ENCODE data around the gene SLC8B1. TPM values are rescaled to one million over a fixed set of nuclear protein-coding genes. Genes with fewer than 3 reads are reported as not detected.

Gene SLC8B1
- total and polyA plus RNA-seq, 9 of the 15 experiments (the other 6 are each of a cell fraction or from before 2014, with no cell fraction given), result 0.86 to 34.1 (median 18.5) TPM

- Histone ChIP-seq H3K27me3 (ENCODE audit: control insufficient read depth in 2 of 2, insufficient read depth in 2 of 2, low read length in 2 of 2) (no peaks in the 10 kb centered on the region), H3K27ac (ENCODE audit: extremely low read depth, low read depth, low read length) (no peak overlapping the region), H3K4me3 (no peak overlapping the region), H3K36me3 (ENCODE audit: control insufficient read depth, insufficient read depth, low read length) (peaks cover 17% of the 10 kb centered on the region; the same call in 2 of the 3 replicates), H3K79me2 (ENCODE audit: control insufficient read depth, insufficient read depth, low read length) (no peaks in the 10 kb centered on the region), H3K9me3 (replicated peaks; ENCODE audit: control insufficient read depth, insufficient read depth, low read depth, low read length) (peaks cover 2% of the 10 kb centered on the region; the same call in 1 of the 2 replicates), H3K4me1 (replicated peaks in 1 of 2; ENCODE audit: control insufficient read depth in 2 of 2, insufficient read depth in 2 of 2, low read length in 2 of 2) (peaks cover 0 to 2% of the 10 kb centered on the region in 2 experiments; a peak in 1 of 5 replicates), H4K20me1 (replicated peaks; ENCODE audit: control insufficient read depth, insufficient read depth, low read length) (no peaks in the 10 kb centered on the region), H3K4me2 (ENCODE audit: insufficient read depth, low read length) (no peak overlapping the region), H3K9ac (ENCODE audit: insufficient read depth in 1 of 2, low read depth in 2 of 2, low read length in 2 of 2) (no peak overlapping the region), H3K9me1 (ENCODE audit: control insufficient read depth, insufficient read depth, low read length) (no peaks in the 10 kb centered on the region), H2AFZ (ENCODE audit: low read depth, low read length) (no peak overlapping the region)
- intact Hi-C loops (cut with micrococcal nuclease), result no loop called here
- ChIA-PET CTCF (ENCODE audit: low intra/inter-chr PET ratio) (no interaction called here), POLR2A (interaction anchor here (0.6 to 1.3 kb wide), 3 partner anchors 9 to 68 kb away, joined by 3 to 4 read pairs (median 3); no protein-coding TSS in a partner anchor)
- in situ Hi-C loops (cut with MboI), result no loop called here
- 60% methylated on average over 4 of the region's 4 CpGs for WGBS (ENCODE audit: insufficient coverage, low coverage, missing lambda C conversion rate)
- BruUV-seq (replicated peaks), result no TSS peak
- ATAC-seq (no peak), FAIRE-seq (no peak), DNase-seq (ENCODE audit: extremely low read depth in 1 of 4, low spot score in 3 of 4) (no peak)
- no peak for TF ChIP-seq MTA3 (IDR thresholded peaks at IDR 0.05; ENCODE audit: borderline replicate concordance)
- peak; percentile 95 for TF ChIP-seq ZNF324 (CRISPR knock-in tag; IDR thresholded peaks at IDR 0.05)
These were observed 80.6 kb downstream of the SLC8B1 start for GRCh38 chr12:113254298-113254697.

- no peak overlapping the region for H2AFZ ChIP-seq (ENCODE audit: low read depth, low read length)
- no peaks in the 10 kb centered on the region for H4K20me1 ChIP-seq (replicated peaks; ENCODE audit: control insufficient read depth, insufficient read depth, low read length)
- peaks cover 0 to 2% of the 10 kb centered on the region in 2 experiments; a peak in 1 of 5 replicates for H3K4me1 ChIP-seq (replicated peaks in 1 of 2; ENCODE audit: control insufficient read depth in 2 of 2, insufficient read depth in 2 of 2, low read length in 2 of 2)
- H3K9me1 ChIP-seq (ENCODE audit: control insufficient read depth, insufficient read depth, low read length), result no peaks in the 10 kb centered on the region
- H3K27me3 ChIP-seq (ENCODE audit: control insufficient read depth in 2 of 2, insufficient read depth in 2 of 2, low read length in 2 of 2), result no peaks in the 10 kb centered on the region
- no peak overlapping the region for H3K27ac ChIP-seq (ENCODE audit: extremely low read depth, low read depth, low read length)
- CTCF ChIA-PET (ENCODE audit: low intra/inter-chr PET ratio), result no interaction called here
- no TSS peak for BruUV-seq (replicated peaks)
- no peaks in the 10 kb centered on the region for H3K79me2 ChIP-seq (ENCODE audit: control insufficient read depth, insufficient read depth, low read length)
- 85% methylated on average over 5 of the region's 5 CpGs for WGBS (ENCODE audit: insufficient coverage, low coverage, missing lambda C conversion rate)
- H3K9me3 ChIP-seq (replicated peaks; ENCODE audit: control insufficient read depth, insufficient read depth, low read depth, low read length), result peaks cover 2% of the 10 kb centered on the region; the same call in 1 of the 2 replicates
- intact Hi-C loops (cut with micrococcal nuclease) (no loop called here), in situ Hi-C loops (cut with MboI) (no loop called here)
- DNase-seq (ENCODE audit: extremely low read depth in 1 of 4, low spot score in 3 of 4) (no peak), FAIRE-seq (no peak), ATAC-seq (no peak)
- H3K9ac ChIP-seq (ENCODE audit: insufficient read depth in 1 of 2, low read depth in 2 of 2, low read length in 2 of 2), result no peak overlapping the region
- H3K36me3 ChIP-seq (ENCODE audit: control insufficient read depth, insufficient read depth, low read length), result peaks cover 17% of the 10 kb centered on the region; the same call in 2 of the 3 replicates
- TF ChIP-seq YY1 (IDR thresholded peaks at IDR 0.05; ENCODE audit: borderline replicate concordance in 1 of 3, control insufficient read depth in 1 of 3, extremely low read depth in 1 of 3, insufficient read depth in 3 of 3, insufficient read length in 1 of 3, insufficient replicate concordance in 2 of 3, low read depth in 1 of 3, low read length in 2 of 3) (peak in 1 of 3 experiments; percentile 45), ATF7 (IDR thresholded peaks at IDR 0.05) (no peak)
- POLR2A ChIA-PET, result interaction anchor here (0.6 to 0.8 kb wide), 2 partner anchors 12 to 67 kb away, joined by 3 to 4 read pairs; no protein-coding TSS in a partner anchor
- H3K4me3 ChIP-seq, result no peak overlapping the region
- no peak overlapping the region for H3K4me2 ChIP-seq (ENCODE audit: insufficient read depth, low read length)
These were observed 81.2 kb downstream of the SLC8B1 start for GRCh38 chr12:113253532-113254285.

Measured in K562 (cell line).